Activated CD8-positive, alpha-beta memory T cell treated with anti-CD3 and anti-CD28 coated beads, Interleukin-2, amount 50 U/mL, for 24 hours (primary cell): ENCODE measurements around the gene IL16.

Experiments used
- DNase-seq: peaks from one replicate; pipeline ENCODE4 v3.0.0-alpha.2; 2020; ENCODE audit errors: extremely low read depth

The IL16 gene

DNA sequence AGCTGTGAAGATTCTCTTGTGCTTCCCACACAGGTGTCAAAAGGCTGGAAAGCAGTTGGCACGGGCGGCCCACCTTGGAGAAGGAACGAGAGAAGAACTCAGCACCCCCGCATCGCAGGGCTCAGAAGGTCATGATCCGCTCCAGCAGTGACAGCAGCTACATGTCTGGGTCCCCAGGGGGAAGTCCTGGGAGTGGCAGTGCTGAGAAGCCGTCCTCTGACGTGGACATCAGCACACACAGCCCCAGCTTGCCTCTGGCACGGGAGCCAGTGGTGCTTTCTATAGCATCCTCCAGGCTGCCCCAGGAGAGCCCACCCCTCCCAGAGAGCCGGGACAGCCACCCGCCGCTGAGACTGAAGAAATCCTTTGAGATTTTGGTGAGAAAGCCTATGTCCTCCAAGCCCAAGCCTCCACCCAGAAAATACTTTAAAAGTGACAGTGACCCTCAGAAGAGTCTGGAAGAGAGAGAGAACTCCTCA, 95.9 kb downstream of the IL16 start:
- no peak for DNase-seq

DNA sequence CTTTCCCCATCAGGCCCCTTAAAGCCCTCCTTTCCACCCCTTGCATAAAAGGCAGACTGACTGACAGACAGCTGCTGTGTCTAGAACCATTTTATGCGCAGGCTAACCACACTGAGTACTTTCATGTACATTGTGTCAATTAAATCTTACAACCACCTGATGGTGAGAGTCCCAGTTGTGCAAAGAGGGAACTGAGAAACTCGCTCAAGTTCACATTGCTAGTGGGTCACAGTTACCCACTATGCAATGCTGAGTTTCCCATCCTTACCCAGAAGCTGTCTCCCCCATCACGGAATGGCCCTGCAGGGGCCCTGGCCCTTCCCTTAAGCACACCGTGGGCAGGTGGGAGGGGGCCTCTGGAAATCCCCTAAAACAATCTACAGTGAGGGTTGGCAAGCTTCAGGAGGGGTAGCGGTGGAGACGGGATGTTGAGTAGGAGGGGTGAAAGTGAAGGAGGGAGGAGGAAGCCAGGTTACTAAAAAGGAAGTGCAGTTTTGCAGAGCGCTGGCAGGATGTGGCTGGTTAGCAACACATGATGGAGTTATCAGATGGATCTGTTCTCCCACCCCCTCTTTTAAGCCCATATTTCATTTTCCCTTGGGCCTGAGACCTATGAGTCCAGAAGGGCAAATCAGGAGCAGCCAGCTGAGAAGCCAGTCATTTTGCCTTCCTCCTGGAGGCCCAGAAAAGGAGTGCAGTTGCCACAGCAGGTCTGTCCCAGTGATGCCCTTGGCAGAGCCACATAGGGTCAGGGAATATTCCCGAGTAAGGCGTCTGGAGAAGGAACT, 97.2 kb downstream of the IL16 start:
- DNase-seq, result peak; percentile 59

- no peak for DNase-seq
These were observed 97.8 kb downstream of the IL16 start for GRCh38 chr15:81294516-81294880.

- no peak for DNase-seq
These were observed 98.9 kb downstream of the IL16 start for GRCh38 chr15:81295486-81296121.

GRCh38 chr15:81296186-81296585, 99.5 kb downstream of the IL16 start:
- no peak for DNase-seq

- peak; percentile 45 for DNase-seq
These were observed 100.0 kb downstream of the IL16 start for GRCh38 chr15:81296673-81297072.

DNA sequence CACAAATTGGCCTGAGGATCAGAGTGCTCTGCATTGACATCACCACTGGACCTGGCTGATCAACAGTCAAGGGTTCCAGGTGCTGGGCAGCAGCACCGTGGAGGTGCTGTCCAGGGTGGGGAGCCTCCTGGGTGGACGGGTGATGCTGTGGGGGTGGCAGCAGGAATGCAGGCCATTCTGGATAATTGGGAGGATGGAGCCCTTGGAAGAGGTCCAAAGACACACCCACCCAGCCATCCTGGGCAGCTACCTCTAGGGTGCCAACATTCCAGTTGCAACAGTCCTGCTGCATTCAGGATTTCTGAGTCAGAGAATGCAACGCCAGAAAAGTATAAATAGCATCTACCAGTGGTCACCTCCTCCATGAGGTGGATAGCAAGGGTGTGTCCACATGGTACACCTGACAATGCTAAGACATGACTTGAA, 100.5 kb downstream of the IL16 start:
- no peak for DNase-seq

- no peak for DNase-seq
These were observed 101.2 kb downstream of the IL16 start for GRCh38 chr15:81297603-81298575.

DNA sequence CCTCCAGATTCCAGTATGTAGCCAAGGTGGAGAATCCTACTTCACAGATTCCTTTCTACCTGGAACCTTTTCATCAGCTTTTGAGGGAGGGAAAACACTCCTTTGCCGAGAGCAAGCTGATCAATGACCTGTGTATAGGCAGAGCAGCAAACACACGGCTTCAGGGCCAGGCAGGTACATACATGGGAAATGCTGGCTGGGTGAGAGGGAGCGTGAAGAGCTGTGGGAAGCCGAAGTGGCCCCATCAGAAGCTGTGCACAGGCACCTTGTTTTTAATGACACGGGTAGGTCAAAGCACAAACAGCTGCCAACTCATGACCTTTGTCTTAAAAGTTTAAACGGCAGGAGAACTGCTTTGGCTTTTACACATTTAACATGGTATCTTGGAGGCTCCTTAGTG, 101.9 kb downstream of the IL16 start:
- no peak for DNase-seq

DNA sequence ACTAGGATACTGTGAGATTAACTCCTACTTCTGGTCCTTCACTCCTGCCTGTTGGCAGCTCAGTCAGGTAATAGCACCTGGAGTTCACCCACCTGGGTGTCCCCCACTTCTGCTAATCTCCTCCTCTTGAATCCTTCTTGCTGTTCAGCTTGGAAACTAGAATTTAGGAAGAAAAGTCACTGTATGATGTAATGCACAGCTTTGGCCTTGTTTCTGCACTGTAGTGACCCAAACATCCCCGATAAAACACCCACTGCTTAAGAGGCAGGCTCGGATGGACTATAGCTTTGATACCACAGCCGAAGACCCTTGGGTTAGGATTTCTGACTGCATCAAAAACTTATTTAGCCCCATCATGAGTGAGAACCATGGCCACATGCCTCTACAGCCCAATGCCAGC, 102.5 kb downstream of the IL16 start:
- DNase-seq, result no peak

DNA sequence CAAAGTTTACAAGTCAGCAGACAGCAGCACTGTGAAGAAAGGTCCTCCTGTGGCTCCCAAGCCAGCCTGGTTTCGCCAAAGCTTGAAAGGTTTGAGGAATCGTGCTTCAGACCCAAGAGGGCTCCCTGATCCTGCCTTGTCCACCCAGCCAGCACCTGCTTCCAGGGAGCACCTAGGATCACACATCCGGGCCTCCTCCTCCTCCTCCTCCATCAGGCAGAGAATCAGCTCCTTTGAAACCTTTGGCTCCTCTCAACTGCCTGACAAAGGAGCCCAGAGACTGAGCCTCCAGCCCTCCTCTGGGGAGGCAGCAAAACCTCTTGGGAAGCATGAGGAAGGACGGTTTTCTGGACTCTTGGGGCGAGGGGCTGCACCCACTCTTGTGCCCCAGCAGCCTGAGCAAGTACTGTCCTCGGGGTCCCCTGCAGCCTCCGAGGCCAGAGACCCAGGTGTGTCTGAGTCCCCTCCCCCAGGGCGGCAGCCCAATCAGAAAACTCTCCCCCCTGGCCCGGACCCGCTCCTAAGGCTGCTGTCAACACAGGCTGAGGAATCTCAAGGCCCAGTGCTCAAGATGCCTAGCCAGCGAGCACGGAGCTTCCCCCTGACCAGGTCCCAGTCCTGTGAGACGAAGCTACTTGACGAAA, 103.1 kb downstream of the IL16 start:
- DNase-seq, result no peak

DNA sequence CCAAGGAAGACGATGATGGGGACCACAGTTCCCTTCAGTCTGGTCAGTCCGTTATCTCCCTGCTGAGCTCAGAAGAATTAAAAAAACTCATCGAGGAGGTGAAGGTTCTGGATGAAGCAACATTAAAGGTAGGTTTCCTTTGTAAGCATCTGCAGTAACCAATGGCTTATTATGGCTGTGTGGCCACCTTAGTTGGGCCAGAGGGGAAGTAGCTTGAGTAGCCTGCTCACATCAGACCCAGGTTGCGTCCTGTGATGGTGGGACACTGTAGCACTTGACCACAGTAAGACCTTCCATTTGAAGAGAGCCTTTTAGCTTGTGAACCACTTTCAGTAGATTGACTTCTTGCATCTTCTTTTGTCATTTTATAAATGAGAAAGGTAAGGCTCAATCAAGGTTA, 104.7 kb downstream of the IL16 start:
- DNase-seq, result no peak

DNA sequence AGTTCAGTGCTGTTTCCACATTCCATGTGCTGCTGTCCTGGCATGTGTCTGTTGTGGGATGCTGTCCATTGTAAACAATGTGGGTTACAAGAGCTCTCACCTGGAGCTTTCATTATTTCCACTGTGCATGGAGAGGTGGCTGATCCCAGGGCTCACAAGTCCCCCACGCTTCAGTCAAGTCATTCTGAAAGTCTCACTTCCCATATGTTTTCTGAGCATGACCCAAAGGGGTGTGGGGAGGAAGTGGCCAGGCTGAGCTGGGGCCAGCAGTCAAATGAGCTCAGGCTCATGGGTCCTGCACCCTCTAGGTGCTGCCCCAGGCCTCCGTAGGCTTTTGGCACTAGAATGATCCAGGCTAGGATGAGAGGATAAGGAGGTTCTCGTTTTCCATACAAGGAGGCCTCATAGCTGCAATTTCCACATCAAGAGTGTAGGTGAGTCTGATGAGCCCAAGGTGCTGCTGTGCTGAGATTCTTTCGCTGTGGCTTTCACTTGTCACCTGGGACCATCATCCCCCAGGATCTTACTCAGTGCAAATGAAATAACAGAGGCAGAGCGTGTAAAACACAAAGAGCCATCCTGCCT, 105.2 kb downstream of the IL16 start:
- no peak for DNase-seq

DNA sequence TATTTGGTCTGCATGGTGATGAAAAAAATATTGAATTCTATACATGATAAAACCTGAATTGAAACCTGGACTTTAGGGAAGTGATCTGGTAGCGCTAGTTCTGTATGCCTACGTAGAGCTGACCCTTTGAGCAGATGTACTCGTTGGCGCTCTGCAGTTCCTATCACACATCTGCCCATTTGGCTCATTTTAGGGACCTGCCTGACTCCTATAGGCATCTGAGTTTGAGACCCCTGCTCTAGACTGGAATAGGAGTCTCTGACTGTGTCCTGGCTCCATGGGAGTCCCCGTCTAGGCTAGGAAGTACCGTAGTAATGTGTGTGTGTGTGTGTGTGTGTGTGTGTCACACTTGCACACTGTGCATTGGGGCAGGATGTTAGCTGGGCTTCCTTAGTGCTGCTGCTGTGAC, 106.0 kb downstream of the IL16 start:
- no peak for DNase-seq

DNA sequence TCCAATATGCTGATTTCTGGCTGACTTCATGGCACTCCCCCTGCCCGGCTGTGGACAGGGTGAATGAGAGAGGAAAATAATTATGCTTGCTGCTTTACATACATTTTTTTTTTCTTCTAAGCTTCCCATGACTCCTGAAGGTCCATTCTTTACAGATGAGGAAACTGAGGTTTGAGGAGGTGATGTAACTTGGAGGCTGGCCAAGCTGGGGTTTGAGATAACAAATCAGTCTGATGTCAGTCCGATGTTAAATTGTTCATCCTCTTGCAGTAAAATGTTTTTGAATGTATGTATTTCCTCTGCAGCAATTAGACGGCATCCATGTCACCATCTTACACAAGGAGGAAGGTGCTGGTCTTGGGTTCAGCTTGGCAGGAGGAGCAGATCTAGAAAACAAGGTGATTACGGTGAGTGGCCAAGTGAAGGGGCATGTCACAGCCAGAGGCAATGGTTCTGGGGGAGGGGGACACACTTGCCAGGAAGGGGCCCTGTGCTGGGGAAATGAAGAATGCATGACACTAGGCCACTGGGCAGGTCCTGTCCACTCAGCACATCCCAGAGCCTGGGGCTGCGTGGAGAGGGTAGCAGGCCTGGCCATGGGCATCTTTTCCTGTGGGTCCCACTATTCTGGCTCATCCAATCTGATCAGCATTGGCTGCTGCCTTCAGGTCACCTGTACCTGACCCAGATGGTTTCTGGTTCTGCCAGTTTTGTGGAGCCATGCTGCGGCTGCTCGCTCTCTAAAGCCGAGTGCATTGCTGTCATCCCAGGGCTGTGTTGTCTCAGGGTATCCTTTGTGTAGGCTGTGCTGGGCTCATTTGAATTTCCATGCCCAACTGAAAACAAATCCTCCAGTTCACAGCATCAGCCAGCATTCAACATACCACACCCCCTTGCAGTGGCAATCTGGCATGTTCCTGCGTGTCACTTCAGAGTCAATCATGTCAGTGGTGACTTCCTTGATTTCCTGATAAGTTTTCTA, 106.9 kb downstream of the IL16 start:
- DNase-seq, result no peak

- no peak for DNase-seq
These were observed 107.5 kb downstream of the IL16 start for GRCh38 chr15:81304226-81304625.

DNA sequence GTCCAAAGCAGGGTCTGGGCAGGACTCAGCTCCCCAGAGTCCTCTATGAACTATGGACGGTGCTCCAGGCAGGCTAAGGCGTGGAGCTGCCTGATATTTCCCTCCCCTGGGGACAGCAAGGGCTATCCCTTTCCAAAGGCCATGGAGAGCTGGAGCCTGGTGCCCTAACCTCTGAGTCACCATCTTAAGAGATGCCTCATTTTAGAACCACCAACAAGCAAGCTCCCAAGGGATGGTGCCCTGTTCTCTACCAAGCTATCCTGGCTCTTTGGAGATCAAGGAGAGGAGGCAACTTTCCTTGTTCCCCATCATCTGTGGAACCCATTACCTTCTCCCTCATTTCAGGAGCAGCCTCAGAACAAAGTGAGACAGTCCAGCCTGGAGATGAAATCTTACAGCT, 111.6 kb downstream of the IL16 start:
- DNase-seq, result no peak

- no peak for DNase-seq
These were observed 113.2 kb downstream of the IL16 start for GRCh38 chr15:81309647-81310450.

DNA sequence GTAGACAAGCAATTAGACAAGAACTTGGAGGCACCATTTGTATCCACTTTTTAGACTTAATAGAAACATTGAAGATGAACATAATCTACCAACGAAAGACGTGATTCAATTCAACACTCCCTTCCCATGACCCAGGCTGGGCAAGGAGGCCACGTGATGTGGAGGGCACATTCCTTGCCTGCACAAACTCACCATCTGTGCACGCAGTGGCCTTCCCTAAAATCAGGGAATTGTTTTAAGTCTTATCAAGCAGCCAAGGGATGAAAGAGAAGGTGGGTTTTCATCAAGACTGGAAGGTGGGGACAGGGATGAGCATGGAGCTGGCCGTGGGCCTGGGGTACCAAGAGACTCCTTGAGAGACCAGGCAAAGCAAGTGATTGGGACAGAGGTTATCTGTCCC, 113.8 kb downstream of the IL16 start:
- DNase-seq, result no peak
